OCI-LY7 (cell line): ENCODE data around the gene ADAMTS9.

Experiments used
- EZH2phosphoT487 ChIP-seq: fragments of 200-600 bp; sonication (generic); IDR thresholded peaks from 2 replicates; pipeline ENCODE4 v1.6.1; 2018; ENCODE audit warnings: low read depth, borderline replicate concordance, mild to moderate bottlenecking, mixed run types, antibody characterized with exemption, low read length, moderate library complexity, mixed read lengths
- TF ChIP-seq, protein P1 (sequence below): fragments of 200-600 bp; sonication (generic); conservative IDR thresholded peaks from 2 replicates; pipeline ENCODE4 v1.5.1; 2014; ENCODE audit warnings: mild to moderate bottlenecking, antibody characterized with exemption, low read length, moderate library complexity, mixed read lengths

DNA sequence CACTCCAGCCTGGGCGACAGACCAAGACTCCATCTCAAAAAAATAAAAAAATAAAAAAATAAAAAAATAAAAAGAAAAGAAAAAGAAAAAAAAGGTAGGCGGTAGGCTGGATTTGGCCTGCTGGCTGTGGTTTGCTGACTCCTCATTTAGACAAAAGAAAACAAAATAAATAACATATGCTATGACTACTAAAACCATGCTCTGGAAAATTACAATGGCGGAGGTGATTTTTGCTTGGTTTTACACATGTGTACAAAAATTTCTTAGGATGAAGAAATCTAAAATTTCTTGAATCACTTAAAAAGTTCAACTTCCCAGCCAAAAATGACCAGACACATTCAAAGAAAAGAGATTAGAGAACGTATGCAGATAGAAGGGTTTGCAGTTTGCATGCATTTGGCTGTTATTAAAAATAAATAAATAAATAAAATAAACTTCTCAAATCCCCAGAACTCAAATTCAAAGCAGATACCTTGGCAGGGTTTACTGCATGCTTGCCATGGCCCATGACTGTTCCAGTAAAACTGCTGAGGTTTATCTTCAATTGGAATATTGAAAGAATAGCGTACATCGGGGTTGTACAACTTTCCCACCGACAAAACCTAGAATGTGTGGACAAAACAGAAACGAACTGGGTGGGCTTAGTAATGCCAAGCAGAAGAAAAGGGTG, 65.9 kb downstream of the ADAMTS9 start:
- TF ChIP-seq, protein P1, sequence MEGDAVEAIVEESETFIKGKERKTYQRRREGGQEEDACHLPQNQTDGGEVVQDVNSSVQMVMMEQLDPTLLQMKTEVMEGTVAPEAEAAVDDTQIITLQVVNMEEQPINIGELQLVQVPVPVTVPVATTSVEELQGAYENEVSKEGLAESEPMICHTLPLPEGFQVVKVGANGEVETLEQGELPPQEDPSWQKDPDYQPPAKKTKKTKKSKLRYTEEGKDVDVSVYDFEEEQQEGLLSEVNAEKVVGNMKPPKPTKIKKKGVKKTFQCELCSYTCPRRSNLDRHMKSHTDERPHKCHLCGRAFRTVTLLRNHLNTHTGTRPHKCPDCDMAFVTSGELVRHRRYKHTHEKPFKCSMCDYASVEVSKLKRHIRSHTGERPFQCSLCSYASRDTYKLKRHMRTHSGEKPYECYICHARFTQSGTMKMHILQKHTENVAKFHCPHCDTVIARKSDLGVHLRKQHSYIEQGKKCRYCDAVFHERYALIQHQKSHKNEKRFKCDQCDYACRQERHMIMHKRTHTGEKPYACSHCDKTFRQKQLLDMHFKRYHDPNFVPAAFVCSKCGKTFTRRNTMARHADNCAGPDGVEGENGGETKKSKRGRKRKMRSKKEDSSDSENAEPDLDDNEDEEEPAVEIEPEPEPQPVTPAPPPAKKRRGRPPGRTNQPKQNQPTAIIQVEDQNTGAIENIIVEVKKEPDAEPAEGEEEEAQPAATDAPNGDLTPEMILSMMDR = no peak
- no peak for TF ChIP-seq EZH2phosphoT487
